Lung (tissue), 12 donors: Measurements from ENCODE around the gene CDC42BPA. TPM values are rescaled to one million over a fixed set of nuclear protein-coding genes. Genes with fewer than 3 reads are reported as not detected.

Source experiments
- ATAC-seq: fragments of 200-7000 bp; cut with Tn5 transposase; one replicate; pipeline ENCODE4 v1.9.1; 2020; ENCODE audit warnings: moderate number of reproducible peaks; ENCODE audit not compliant: insufficient read depth, low FRiP score
- DNase-seq, 3 donors: peaks; one replicate each; pipeline ENCODE4 v3.0.0-alpha.2; 2013 to 2017
- H3K27ac ChIP-seq, 2 donors: one replicate each; pipeline ENCODE4 v1.5.1; 2013; ENCODE audit warnings: mild to moderate bottlenecking in 2 of 2, moderate library complexity in 2 of 2, control low read depth in 1 of 2, inconsistent platforms in 1 of 2, low read depth in 1 of 2, low read length in 1 of 2
- H3K27me3 ChIP-seq, 3 donors: one replicate each; pipeline ENCODE4 v1.5.1; 2013; ENCODE audit warnings: low read length in 2 of 3; ENCODE audit not compliant: control insufficient read depth in 3 of 3, insufficient read depth in 3 of 3
- H3K36me3 ChIP-seq, 4 donors: one replicate each; pipeline ENCODE4 v1.5.1; 2013; ENCODE audit warnings: low read length in 4 of 4, mild to moderate bottlenecking in 1 of 4, moderate library complexity in 1 of 4; ENCODE audit not compliant: control insufficient read depth in 4 of 4, insufficient read depth in 4 of 4
- H3K4me1 ChIP-seq, 5 donors: one replicate each; pipeline ENCODE4 v1.5.1; 2013; ENCODE audit warnings: low read length in 5 of 5, mild to moderate bottlenecking in 2 of 5, moderate library complexity in 1 of 5; ENCODE audit not compliant: control insufficient read depth in 5 of 5, insufficient read depth in 5 of 5
- H3K4me3 ChIP-seq: one replicate; pipeline ENCODE4 v1.5.1; 2013; ENCODE audit warnings: mild to moderate bottlenecking, control low read depth, moderate library complexity
- H3K9ac ChIP-seq, 2 donors: one replicate each; pipeline ENCODE4 v1.5.1; 2013; ENCODE audit warnings: low read length in 2 of 2, control low read depth in 1 of 2; ENCODE audit not compliant: insufficient read depth in 1 of 2
- H3K9me3 ChIP-seq, 4 donors: one replicate each; pipeline ENCODE4 v1.5.1; 2013; ENCODE audit warnings: low read length in 3 of 4, mild to moderate bottlenecking in 1 of 4, moderate library complexity in 1 of 4; ENCODE audit not compliant: control insufficient read depth in 4 of 4, insufficient read depth in 3 of 4
- WGBS, 2 donors: extraction: QIAGEN DNeasy Blood & Tissue Kit; methylation state at CpG; one replicate each; pipeline ENCODE4 v1.1.7; 2013; 5-methylcytosine and 5-hydroxymethylcytosine counted together
- polyA plus RNA-seq, 2 donors: library from polyadenylated mRNA; stranded (reverse); fragments of 200-250 nt; gene quantifications; one replicate each; pipeline ENCODE4 v1.2.1, GENCODE V29; 2013
- total RNA-seq, 2 donors: library from RNA; depleted of rRNA in 1 of 2; stranded (reverse); fragments of >200 nt in 1 of 2; gene quantifications; one replicate each; pipeline ENCODE4 v1.2.1, GENCODE V29; 2014 to 2021
- TF ChIP-seq, protein P1 (sequence below): IDR thresholded peaks from 2 replicates; pipeline ENCODE4 v1.5.1; 2012; ENCODE audit warnings: mild to moderate bottlenecking; ENCODE audit errors: control extremely low read depth, extremely low read depth
- donor health status: control.
- donor health status: control.
- donor health status: Bipolar disorder and iron deficiency.
- donor health status: healthy.
- donor health status: DM: yes; HTN: yes; CAD: no.

CDC42BPA gene
- total and polyA plus RNA-seq, 4 donors: 6.4 to 97.4 (median 20.2) TPM

DNA sequence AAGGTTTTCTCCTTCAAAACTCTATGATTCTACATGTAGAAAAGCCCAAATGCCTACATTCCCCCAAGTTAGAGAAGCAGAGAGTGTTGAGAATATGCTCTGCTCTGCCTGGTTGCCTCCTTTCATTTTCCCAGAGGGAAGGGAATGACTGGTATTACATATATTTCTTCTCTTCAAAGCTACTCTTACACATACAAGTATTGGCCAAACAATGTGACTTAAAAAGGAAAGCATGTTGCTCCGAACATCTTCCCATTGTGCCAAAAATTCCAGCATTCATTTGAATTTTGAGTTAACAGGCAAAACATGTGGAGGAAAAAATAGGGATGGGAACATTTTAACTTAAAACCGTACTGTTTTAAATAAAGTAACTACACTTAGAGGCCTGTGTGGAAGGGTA, 253.0 kb downstream of the CDC42BPA start:
- H3K4me1 ChIP-seq: peaks cover 0 to 2% (median 0%) of the 10 kb centered on the region in 5 donors
- TF ChIP-seq, protein P1, sequence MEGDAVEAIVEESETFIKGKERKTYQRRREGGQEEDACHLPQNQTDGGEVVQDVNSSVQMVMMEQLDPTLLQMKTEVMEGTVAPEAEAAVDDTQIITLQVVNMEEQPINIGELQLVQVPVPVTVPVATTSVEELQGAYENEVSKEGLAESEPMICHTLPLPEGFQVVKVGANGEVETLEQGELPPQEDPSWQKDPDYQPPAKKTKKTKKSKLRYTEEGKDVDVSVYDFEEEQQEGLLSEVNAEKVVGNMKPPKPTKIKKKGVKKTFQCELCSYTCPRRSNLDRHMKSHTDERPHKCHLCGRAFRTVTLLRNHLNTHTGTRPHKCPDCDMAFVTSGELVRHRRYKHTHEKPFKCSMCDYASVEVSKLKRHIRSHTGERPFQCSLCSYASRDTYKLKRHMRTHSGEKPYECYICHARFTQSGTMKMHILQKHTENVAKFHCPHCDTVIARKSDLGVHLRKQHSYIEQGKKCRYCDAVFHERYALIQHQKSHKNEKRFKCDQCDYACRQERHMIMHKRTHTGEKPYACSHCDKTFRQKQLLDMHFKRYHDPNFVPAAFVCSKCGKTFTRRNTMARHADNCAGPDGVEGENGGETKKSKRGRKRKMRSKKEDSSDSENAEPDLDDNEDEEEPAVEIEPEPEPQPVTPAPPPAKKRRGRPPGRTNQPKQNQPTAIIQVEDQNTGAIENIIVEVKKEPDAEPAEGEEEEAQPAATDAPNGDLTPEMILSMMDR: no peak
- H3K27me3 ChIP-seq: no peaks in the 10 kb centered on the region
- no peak for DNase-seq
- H3K27ac ChIP-seq: no peak overlapping the region
- no peak overlapping the region for H3K4me3 ChIP-seq
- H3K9ac ChIP-seq: no peak overlapping the region
- 85 to 90% methylated on average over 2 of the region's 2 CpGs for WGBS, 2 donors
- no peak for ATAC-seq
- H3K9me3 ChIP-seq: no peaks in the 10 kb centered on the region
- peaks cover 0 to 3% (median under 1%) of the 10 kb centered on the region in 4 donors for H3K36me3 ChIP-seq

DNA sequence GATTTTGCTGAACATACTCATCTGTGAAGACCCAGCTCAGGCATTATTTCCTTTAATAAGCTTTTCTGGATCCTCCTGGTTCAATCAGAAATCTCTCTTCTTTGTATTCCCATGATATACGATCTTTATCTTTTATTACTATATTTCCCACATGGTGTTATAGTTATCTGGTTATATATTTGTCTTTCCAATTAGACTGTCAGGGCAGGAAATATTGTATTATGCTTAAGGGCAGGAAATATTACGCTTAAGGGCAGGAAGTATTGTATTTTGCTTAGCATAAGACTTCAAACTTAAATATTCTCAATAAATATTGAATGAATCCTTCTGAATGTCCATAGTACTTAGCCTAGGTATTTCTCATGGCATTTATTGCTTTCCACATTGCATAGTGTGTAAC, 256.0 kb downstream of the CDC42BPA start:
- Histone ChIP-seq H3K4me1 (peaks cover 0 to 2% (median 0%) of the 10 kb centered on the region in 5 donors), H3K27me3 (no peaks in the 10 kb centered on the region), H3K36me3 (peaks cover 0 to 7% (median 3%) of the 10 kb centered on the region in 4 donors), H3K27ac (no peak overlapping the region), H3K9ac (no peak overlapping the region), H3K4me3 (no peak overlapping the region), H3K9me3 (no peaks in the 10 kb centered on the region)
- 77 to 90% methylated on average over 2 of the region's 2 CpGs for WGBS, 2 donors
- DNase-seq: no peak
- TF ChIP-seq, protein P1: no peak
- no peak for ATAC-seq

DNA sequence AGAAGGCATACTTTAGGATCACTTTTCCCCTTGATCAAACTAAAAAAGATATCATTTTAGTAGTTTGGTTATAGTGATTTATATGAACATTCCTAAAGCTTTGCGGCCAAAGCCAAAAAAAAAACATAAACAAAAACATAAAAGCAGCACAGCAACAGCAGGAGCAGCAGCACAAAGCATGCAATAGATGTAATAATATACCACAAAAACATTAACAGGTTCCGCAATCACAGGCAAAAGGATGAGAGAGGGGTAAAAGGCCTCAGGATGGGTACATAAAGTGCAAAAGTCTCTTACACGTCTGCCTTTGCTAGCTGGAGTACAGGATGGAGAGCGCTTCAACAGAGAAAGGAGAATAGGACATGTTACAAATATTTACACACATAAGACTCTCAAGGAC, 259.2 kb downstream of the CDC42BPA start:
- TF ChIP-seq, protein P1: no peak
- Histone ChIP-seq H3K36me3 (peaks cover 0 to 7% (median 1%) of the 10 kb centered on the region in 4 donors), H3K9me3 (no peaks in the 10 kb centered on the region), H3K27ac (no peak overlapping the region), H3K4me1 (peaks cover 0 to 2% (median 0%) of the 10 kb centered on the region in 5 donors), H3K9ac (no peak overlapping the region), H3K4me3 (no peak overlapping the region), H3K27me3 (no peaks in the 10 kb centered on the region)
- DNase-seq: no peak
- WGBS, 2 donors: 88 to 89% methylated on average over 4 of the region's 4 CpGs
- no peak for ATAC-seq

DNA sequence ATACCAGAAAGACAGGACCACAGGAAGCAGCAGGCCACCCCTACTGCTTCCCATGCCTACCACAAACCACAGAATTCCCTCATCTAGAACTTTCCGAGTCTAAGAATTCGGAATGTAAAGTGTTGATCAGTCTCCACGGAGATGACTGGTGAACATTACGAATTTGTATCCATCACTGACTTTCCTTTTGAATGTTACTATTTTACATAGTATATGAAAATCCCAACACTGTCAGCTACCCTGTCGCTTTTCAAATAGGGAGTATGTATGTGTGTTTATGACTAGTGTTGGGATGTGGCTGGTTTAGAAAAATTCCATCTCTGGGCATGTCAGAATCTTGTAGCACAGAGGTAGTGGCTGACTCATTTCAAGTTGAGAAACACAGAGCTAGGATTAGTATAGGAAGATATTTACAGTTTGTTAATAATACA, 260.0 kb downstream of the CDC42BPA start:
- WGBS, 2 donors: 95% methylated on average over 5 of the region's 5 CpGs
- Histone ChIP-seq H3K9ac (no peak overlapping the region), H3K4me1 (peaks cover 0 to 2% (median 0%) of the 10 kb centered on the region in 5 donors), H3K36me3 (peaks cover 0 to 8% (median 1%) of the 10 kb centered on the region in 4 donors), H3K27ac (no peak overlapping the region), H3K4me3 (no peak overlapping the region), H3K9me3 (no peaks in the 10 kb centered on the region), H3K27me3 (no peaks in the 10 kb centered on the region)
- TF ChIP-seq, protein P1: no peak
- ATAC-seq: no peak
- no peak for DNase-seq
